ENCODE results near the gene WDR91.

WDR91 gene

DNA sequence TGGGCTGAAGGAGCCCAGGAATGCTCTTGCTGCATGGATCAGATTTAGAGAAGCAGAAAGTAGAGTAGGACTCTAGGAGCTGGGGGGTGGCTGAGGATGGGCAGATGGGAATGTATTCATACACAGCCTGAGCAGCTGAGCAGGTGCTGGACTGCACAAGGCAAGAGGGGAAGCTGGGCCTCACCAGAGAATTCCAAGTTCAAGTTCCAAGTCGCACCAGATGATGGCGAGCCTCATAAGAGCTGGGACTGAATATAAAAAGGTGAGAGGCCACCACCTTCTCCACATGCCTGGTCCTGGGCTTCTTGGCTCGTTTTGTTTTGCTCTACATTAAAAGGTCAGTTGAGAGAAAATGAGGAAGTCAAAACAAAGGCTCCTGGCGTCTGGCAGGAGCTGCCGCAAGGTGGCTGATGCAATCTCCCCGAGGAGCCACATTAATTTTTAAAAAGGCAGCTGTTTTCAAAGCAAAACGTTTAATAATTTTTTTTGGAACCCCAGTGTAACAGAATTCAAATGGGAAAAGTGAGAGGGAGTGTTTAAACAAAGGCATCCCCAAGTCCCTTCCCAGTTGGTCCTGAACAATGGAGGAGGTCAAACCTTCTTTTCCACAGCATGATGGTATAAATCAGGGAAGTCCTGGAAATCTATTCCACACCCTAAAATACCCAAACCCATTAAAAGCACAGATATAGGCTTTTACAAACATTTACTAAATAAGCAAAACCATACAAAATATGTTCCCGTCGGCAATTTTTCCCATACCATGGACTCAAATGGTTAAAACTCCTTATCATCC is 50.3 kb downstream of the WDR91 start:
- DNase-seq (ENCODE audit: low read depth) = peak; percentile 37

DNA sequence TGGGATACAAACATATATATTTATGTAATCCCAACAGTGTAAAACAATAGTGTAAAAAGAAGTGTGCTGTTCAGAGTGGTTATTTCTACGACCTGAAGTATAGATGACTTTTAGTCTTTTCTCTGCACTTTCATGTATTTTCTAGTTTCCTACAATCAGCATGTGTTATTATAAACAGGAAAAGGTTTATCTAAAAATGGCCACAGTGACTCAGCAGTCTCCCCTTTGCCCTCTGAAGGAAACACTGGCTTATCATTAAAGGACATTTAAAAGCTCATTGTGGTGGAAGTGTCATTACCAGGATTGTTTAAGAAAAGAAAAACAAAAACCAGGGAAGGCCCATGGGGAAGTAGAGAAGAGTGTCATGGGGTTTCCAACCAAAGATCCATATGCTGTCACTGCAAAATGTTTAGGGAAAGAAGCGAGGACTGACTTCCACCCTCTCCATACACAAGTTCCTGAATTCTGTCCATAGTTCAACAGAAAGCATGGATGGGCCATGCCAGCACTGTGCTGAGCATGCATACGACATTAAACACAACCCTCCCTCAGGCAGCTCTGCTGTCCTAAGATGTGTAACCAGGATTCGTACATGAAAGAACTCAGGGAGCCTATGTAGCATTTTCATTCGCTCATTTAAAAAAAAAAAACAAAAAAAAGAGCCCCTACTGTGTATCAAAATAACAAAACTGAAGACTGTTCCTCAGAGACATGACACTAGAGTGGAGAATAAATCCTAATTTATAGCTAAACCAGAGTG is 51.0 kb downstream of the WDR91 start:
- peak; percentile 71 for DNase-seq (ENCODE audit: low read depth)

DNA sequence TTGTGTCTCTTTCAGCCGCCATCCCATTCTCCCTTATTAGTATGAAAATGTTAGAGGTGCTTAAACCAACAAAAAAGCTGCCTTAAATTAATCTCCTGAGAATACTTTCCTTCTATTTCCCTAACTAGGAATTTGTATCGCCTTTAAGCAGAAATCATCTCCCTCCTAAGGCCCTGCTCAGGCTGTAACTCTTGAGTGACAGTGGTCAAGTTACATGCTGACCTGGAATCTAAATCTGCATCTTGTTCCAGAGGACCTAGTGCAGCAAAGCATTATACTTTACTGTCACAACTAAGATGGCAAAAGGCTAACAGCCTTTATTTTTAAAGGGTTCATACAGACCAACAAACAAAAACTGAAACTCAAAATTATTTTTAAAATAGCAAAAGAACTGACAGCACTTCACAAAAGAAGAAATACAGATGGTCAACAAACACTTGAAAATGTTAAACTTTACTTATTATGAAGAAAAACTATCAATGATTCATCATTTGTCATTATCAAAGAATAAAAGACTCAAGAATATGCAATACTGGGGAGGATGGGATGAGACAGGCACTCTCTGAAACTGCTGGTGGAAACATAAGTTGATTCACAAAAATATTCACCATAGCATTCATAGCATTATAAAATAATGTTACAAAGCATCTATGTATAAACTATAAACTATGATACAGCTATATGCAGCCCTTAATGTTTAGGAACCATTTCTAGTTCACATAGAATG is 51.8 kb downstream of the WDR91 start:
- DNase-seq (ENCODE audit: low read depth) = peak; percentile 31

DNA sequence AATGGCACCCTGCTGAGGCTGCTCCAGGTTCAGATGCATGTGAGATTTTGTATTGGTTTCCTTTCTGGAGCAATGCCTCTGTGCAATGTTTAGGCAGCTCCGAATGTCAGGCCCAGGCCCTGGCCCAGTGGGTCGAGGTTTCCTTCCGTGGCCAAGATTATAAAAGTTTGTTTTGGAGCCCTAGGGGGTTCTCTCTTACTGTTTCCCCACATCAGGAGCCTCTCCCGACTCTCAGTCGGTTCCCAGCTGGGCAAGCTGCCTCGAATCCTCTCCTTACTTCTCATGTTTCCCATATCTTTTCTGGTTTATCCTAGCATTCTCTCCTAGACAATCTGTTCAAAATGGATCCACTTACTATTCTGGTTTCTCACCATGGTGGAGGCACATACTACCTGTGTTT is 52.5 kb downstream of the WDR91 start:
- no peak for DNase-seq (ENCODE audit: low read depth)

GRCh38 chr7:135158141-135158655 is 53.1 kb downstream of the WDR91 start:
- no peak for DNase-seq (ENCODE audit: low read depth)

- no peak for DNase-seq (ENCODE audit: low read depth)
Measured at GRCh38 chr7:135156290-135156689, 55.0 kb downstream of the WDR91 start.

GRCh38 chr7:135154734-135155133 is 56.6 kb downstream of the WDR91 start:
- no peak for DNase-seq (ENCODE audit: low read depth)

DNA sequence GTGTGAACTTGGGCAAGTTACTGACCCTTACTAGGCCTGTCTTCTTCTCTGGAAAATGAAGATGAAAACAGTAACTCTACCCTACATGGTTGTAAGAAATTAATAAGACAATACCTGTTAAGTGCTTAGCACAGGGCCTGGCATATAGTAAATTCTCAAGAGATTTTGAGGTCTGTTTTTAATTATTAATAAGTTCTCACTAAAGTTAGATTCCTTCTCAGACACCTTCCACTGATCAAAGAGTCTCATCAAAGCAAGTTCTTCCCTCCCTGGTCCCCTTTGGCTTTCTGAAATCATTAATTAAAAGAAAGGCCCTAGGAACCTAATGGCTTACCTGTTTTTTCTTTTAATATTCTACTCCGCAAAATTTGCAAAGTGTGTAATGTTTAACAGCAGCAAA is 58.9 kb downstream of the WDR91 start:
- no peak for DNase-seq (ENCODE audit: low read depth)

GRCh38 chr7:135151533-135151932 is 59.8 kb downstream of the WDR91 start:
- no peak for DNase-seq (ENCODE audit: low read depth)

DNA sequence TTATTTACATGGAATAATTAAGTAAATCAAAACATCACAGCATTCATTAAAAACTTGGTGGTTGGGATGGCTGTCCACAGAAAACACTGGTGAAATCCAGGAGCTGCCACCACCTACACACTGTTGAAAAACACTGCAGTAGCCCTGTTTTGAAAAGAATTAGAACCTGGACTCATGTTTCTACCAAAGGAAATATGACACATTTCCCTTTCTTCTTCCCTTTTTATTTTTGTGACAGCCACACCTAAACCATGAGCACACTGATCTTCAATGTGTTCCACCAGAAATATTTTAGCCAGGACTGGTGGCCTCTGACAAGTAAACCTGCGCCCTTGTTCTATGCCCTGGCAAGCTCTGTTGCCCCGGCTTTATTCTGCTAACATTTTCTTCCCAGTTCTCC is 60.2 kb downstream of the WDR91 start:
- no peak for DNase-seq (ENCODE audit: low read depth)

DNA sequence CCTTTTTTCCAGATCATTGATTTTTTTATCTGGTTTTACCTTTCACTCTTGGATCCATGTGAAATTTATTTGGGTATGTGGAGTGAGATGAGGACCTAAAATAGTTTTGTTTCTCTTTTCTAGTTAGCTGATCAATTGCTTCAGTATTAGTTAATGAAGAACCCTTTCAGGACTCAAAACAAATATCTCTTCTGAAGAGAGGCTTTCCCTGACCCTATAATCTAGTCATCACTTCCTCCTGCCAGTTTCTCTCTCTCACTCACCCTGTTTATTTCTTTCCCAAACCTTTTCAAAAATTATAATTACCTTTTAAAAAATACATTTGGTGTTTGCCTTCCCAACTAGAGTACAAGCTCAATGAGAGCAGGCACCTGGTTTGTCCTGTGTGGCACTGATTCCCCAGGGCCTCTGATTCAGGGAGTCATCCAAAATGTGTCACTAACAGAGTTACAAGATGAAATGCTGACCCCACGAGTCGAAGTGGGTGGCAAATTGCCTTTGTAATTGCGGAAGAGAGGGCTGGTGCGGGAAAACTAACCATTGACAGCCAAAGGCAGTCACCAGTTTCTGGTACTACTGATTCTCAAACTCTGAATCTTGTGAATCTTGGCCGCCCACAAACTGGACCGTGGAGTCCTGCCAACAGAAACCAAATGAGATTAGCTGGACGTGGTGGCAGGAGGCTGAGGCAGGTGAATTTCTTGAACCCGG is 61.1 kb downstream of the WDR91 start:
- no peak for DNase-seq (ENCODE audit: low read depth)

DNA sequence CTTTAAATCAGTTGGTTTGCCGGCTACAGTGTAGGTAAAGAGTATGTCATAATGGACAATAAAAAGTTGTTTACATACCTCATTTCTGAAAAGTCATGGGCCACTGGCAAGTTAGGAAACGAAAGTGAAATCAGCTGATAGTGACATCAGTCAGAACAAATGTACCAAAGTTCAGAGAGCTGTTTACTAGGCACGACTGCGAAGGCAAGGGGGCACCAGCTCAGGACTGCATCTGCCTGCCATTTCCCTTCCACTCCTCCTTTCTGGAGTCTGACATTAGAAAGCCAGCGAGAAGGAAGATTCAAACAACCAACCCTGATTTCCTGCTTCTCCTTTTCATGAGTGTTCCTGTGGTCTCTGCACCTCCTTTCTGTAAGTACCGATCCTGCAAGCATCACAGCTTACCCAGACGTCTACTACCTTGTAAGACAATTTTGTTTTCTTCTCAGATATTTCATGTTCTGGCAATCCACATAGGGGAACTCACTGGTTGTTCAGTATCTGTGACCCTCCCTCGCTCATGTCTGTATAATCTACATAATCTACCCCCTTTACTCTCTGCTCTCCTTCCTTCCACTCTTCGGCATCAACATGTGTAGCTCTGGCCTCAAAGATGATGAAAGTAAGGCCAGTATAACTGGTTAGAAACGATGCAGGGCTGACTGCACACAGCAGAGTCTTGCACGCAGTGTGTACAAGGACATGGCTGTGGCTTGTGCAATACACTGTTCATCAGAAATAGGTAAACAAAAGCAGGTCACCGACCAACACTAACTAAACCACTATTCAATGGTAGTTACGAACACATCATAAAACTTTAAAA is 63.2 kb downstream of the WDR91 start, which contains the start of gene TMEM140:
Gene TMEM140 (plus strand): TSS at position 174 of the 823 bp plus-strand sequence. CDS start 16,370 bp downstream, outside the sequence.
- peak; percentile 87 for DNase-seq (ENCODE audit: low read depth)

DNA sequence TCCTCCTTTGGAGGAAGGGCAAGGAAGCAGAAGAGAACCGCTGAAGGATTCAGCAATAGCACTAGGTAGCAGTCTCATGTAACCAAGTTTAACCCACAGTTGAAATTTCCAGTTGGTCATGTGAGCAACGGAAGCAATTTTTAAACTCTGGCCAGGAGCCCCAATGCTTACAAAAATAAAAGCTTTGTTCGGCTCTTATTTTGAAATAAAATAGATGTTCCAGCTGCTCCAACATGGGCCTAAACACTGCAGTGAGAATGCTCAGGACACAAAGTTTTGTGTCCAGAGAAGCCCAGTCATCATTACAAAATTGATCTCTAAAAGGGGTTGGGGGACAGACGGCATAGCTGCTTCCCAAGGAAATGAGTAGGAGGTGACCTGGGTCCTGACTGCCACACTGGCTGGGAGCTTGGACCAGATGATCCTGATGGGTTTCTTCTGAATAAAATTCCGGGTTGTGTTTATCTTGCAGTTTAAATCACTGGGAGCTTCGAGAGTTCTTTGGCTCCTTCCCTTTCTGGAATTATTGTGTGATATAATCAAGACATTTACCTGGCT is 63.9 kb downstream of the WDR91 start:
- peak; percentile 63 for DNase-seq (ENCODE audit: low read depth)

DNA sequence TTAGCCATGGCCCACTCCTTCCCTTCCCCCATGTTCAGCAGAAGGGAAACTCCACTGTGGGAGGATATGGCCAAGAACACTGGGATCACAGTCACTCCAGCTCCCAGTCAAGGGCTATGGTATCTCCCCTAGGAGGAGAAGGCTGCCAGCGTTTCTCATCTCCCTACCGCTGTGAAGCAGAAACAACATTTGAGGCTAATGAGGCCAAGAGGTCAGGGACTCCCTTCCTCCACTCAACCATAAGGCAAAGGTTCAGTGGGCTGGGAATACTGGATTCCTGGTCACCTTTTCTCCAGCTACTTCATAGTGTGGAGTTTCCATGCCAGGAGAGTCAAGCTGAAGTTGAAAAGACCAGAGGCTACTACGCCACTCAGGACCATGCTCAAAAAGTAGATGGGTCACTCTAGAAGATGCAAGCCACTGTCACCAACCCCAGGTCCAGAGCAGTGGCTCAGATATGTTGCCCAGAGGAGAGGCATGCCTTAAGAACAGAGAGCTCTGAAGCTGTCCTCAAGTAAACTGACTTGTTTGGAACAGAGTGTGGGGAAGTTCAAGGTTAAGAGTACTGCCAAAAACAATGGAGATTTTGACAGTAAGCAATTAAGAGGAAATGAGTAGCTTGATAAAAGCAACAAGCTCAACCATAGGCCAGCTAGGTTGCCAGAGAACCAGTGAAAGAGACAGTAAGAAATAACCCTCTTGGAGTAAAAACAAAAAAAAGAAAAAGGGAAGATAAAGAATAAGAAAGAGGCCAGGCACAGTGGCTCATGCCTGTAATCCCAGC is 67.2 kb downstream of the WDR91 start:
- DNase-seq (ENCODE audit: low read depth) = no peak
